H9 (cell line): Measurements from ENCODE around the gene PNPLA2. TPM values are rescaled to one million over a fixed set of nuclear protein-coding genes. Genes with fewer than 3 reads are reported as not detected.

Experiments
- DNase-seq: peaks from one replicate; pipeline ENCODE4 v3.0.0-alpha.2; 2017
- H2AFZ ChIP-seq: one replicate; pipeline ENCODE4 v1.6.1; 2013; ENCODE audit warnings: mild to moderate bottlenecking, low read length, control low read depth, moderate library complexity
- H2AK5ac ChIP-seq: 2 replicates; pipeline ENCODE4 v1.6.1; 2013; ENCODE audit warnings: low read length, control low read depth, mixed read lengths; ENCODE audit not compliant: insufficient read length
- H2BK120ac ChIP-seq: one replicate; pipeline ENCODE4 v1.6.1; 2013; ENCODE audit warnings: low read depth, mild to moderate bottlenecking, low read length, control low read depth, inconsistent platforms; ENCODE audit not compliant: poor library complexity, severe bottlenecking
- H2BK12ac ChIP-seq: 2 replicates; pipeline ENCODE4 v1.6.1; 2013; ENCODE audit warnings: low read length, control low read depth, mixed read lengths, low read depth; ENCODE audit not compliant: insufficient read length
- H2BK15ac ChIP-seq: 2 replicates; pipeline ENCODE4 v1.6.1; 2013; ENCODE audit warnings: low read depth, low read length, control low read depth
- H2BK20ac ChIP-seq: one replicate; pipeline ENCODE4 v1.6.1; 2013; ENCODE audit warnings: low read depth, mild to moderate bottlenecking, low read length, control low read depth, inconsistent platforms; ENCODE audit not compliant: poor library complexity, severe bottlenecking
- H2BK5ac ChIP-seq: 2 replicates; pipeline ENCODE4 v1.6.1; 2013; ENCODE audit warnings: low read length, control low read depth, mixed read lengths; ENCODE audit not compliant: insufficient read length
- H3K14ac ChIP-seq: 2 replicates; pipeline ENCODE4 v1.6.1; 2013; ENCODE audit warnings: low read length, control low read depth; ENCODE audit not compliant: insufficient read depth
- H3K18ac ChIP-seq: 2 replicates; pipeline ENCODE4 v1.6.1; 2013; ENCODE audit warnings: low read depth, mild to moderate bottlenecking, mixed read lengths, low read length, control low read depth; ENCODE audit not compliant: insufficient read length
- H3K23ac ChIP-seq: 2 replicates; pipeline ENCODE4 v1.6.1; 2013; ENCODE audit warnings: low read length, control low read depth, mixed read lengths, low read depth; ENCODE audit not compliant: insufficient read length
- H3K23me2 ChIP-seq: 2 replicates; pipeline ENCODE4 v1.6.1; 2013; ENCODE audit warnings: low read depth, mild to moderate bottlenecking, mixed read lengths, low read length, control low read depth; ENCODE audit not compliant: insufficient read length, poor library complexity, severe bottlenecking
- H3K27ac ChIP-seq: 2 replicates; pipeline ENCODE4 v1.5.1; 2013; ENCODE audit warnings: low read length, control low read depth, mixed read lengths, low read depth; ENCODE audit not compliant: insufficient read length
- H3K27me3 ChIP-seq: 2 replicates; pipeline ENCODE4 v1.6.1; 2013; ENCODE audit warnings: low read length, control low read depth, inconsistent platforms; ENCODE audit not compliant: insufficient read depth
- H3K4ac ChIP-seq: 2 replicates; pipeline ENCODE4 v1.6.1; 2013; ENCODE audit warnings: low read depth, mild to moderate bottlenecking, control low read depth, inconsistent platforms, low read length, moderate library complexity
- H3K4me1 ChIP-seq: 2 replicates; pipeline ENCODE4 v1.6.1; 2013; ENCODE audit warnings: low read length, control low read depth, inconsistent platforms; ENCODE audit not compliant: insufficient read depth
- H3K4me2 ChIP-seq: 2 replicates; pipeline ENCODE4 v1.6.1; 2013; ENCODE audit warnings: low read length, control low read depth, mixed read lengths; ENCODE audit not compliant: insufficient read length, insufficient read depth
- H3K56ac ChIP-seq: 2 replicates; pipeline ENCODE4 v1.6.1; 2013; ENCODE audit warnings: low read depth, mild to moderate bottlenecking, mixed read lengths, low read length, control low read depth; ENCODE audit not compliant: insufficient read length
- H3K79me1 ChIP-seq: 2 replicates; pipeline ENCODE4 v1.6.1; 2013; ENCODE audit warnings: low read depth, mild to moderate bottlenecking, moderate library complexity, low read length, control low read depth, inconsistent platforms; ENCODE audit not compliant: insufficient read depth, poor library complexity, severe bottlenecking
- H3K79me2 ChIP-seq: 2 replicates; pipeline ENCODE4 v1.6.1; 2013; ENCODE audit warnings: low read length, control low read depth, inconsistent platforms; ENCODE audit not compliant: insufficient read depth
- H3K9ac ChIP-seq: 2 replicates; pipeline ENCODE4 v1.6.1; 2013; ENCODE audit warnings: low read length, control low read depth, mixed read lengths; ENCODE audit not compliant: insufficient read length; ENCODE audit errors: extremely low read depth
- H3K9me3 ChIP-seq: one replicate; pipeline ENCODE4 v1.6.1; 2013; ENCODE audit warnings: low read depth, low read length, inconsistent platforms; ENCODE audit not compliant: control insufficient read depth
- H3T11ph ChIP-seq: one replicate; pipeline ENCODE4 v1.6.1; 2013; ENCODE audit warnings: mild to moderate bottlenecking, low read length, control low read depth, inconsistent platforms
- H4K20me1 ChIP-seq: one replicate; pipeline ENCODE4 v1.6.1; 2013; ENCODE audit not compliant: control insufficient read depth, insufficient read length, insufficient read depth
- H4K5ac ChIP-seq: 2 replicates; pipeline ENCODE4 v1.6.1; 2013; ENCODE audit warnings: low read depth, mild to moderate bottlenecking, mixed read lengths, low read length, control low read depth; ENCODE audit not compliant: insufficient read length
- H4K8ac ChIP-seq: replicated peaks from 2 replicates; pipeline ENCODE4 v1.6.1; 2013; ENCODE audit warnings: low read length, control low read depth, mixed read lengths, low read depth; ENCODE audit not compliant: insufficient read length
- H4K91ac ChIP-seq: 2 replicates; pipeline ENCODE4 v1.6.1; 2013; ENCODE audit warnings: low read depth, mild to moderate bottlenecking, moderate library complexity, mixed read lengths, low read length, control low read depth; ENCODE audit not compliant: insufficient read length
- H3K27ac Mint-ChIP-seq, 3 experiments: 2 replicates in 2 of 3; 3 replicates in 1 of 3; pipeline ENCODE4 v1.8.0; 2020 to 2021; ENCODE audit warnings: mixed read lengths in 3 of 3, mild to moderate bottlenecking in 1 of 3, moderate library complexity in 1 of 3
- H3K27me3 Mint-ChIP-seq: 2 replicates; pipeline ENCODE4 v1.8.0; 2021; ENCODE audit warnings: low read depth, mild to moderate bottlenecking, moderate library complexity, mixed read lengths
- H3K36me3 Mint-ChIP-seq, 3 experiments: 2 replicates in 2 of 3; 3 replicates in 1 of 3; pipeline ENCODE4 v1.8.0; 2020 to 2021; ENCODE audit warnings: low read depth in 3 of 3, mixed read lengths in 3 of 3; ENCODE audit not compliant: insufficient read depth in 1 of 3
- H3K4me1 Mint-ChIP-seq, 2 experiments: 2 replicates each; pipeline ENCODE4 v1.8.0; 2020; ENCODE audit warnings: mixed read lengths in 2 of 2
- H3K4me3 Mint-ChIP-seq, 2 experiments: 2 replicates in 1 of 2; 3 replicates in 1 of 2; pipeline ENCODE4 v1.8.0; 2020 to 2021; ENCODE audit warnings: mild to moderate bottlenecking in 2 of 2, mixed read lengths in 2 of 2, moderate library complexity in 1 of 2
- H3K9me3 Mint-ChIP-seq, 2 experiments: 2 replicates in 1 of 2; 3 replicates in 1 of 2; pipeline ENCODE4 v1.8.0; 2020; ENCODE audit warnings: mild to moderate bottlenecking in 2 of 2, mixed read lengths in 2 of 2, moderate library complexity in 1 of 2
- CTCF ChIP-seq: fragments of 200-600 bp; sonication (generic); conservative IDR thresholded peaks from 3 replicates; pipeline ENCODE4 v1.8.0; 2021; ENCODE audit warnings: antibody characterized with exemption, mild to moderate bottlenecking
- WGBS: extraction: QIAGEN DNeasy Blood & Tissue Kit; methylation state at CpG from one replicate; pipeline ENCODE4 v1.1.7; 2013; ENCODE audit warnings: missing lambda C conversion rate, low lambda C conversion rate, mixed read lengths; ENCODE audit not compliant: insufficient read length; ENCODE audit errors: extremely low coverage; 5-methylcytosine and 5-hydroxymethylcytosine counted together
- total RNA-seq: library from RNA; stranded (reverse); gene quantifications from 2 replicates; pipeline ENCODE4 v1.2.1, GENCODE V29; 2021

The PNPLA2 gene
- total RNA-seq, 1 experiment from 2014 or later = 67.3 TPM

- Histone ChIP-seq H3K23ac (no peak overlapping the region), H3K27me3 (no peaks in the 10 kb centered on the region; the same call in 1 of the 2 replicates), H3K4ac (no peak overlapping the region), H3K27ac (no peak overlapping the region), H2BK20ac (no peak overlapping the region), H2BK15ac (0 out of 2 replicates have a peak overlapping the region, but pooled peaks have one; percentile 2), H3T11ph (no peak overlapping the region), H4K8ac (no peak overlapping the region), H4K20me1 (peaks cover 6% of the 10 kb centered on the region), H4K5ac (no peak overlapping the region), H3K79me1 (peaks cover 2% of the 10 kb centered on the region), H2BK5ac (no peak overlapping the region), H3K14ac (peak overlapping the region; percentile 37), H3K9me3 (no peaks in the 10 kb centered on the region), H3K23me2 (peaks cover 15% of the 10 kb centered on the region), H3K56ac (no peak overlapping the region), H2AFZ (no peak overlapping the region), H2BK120ac (no peak overlapping the region), H3K9ac (no peak overlapping the region), H3K18ac (peak overlapping the region; percentile 41), H3K79me2 (no peaks in the 10 kb centered on the region; the same call in 1 of the 2 replicates), H2AK5ac (no peak overlapping the region), H3K4me2 (peak overlapping the region; percentile 75), H4K91ac (no peak overlapping the region), H3K4me1 (peaks cover 2% of the 10 kb centered on the region; the same call in 1 of the 2 replicates), H2BK12ac (peak overlapping the region; percentile 55)
- peak; percentile 94 for DNase-seq
- Mint-ChIP-seq H3K4me1 (peaks cover 17 to 36% of the 10 kb centered on the region in 2 experiments), H3K9me3 (no peaks in the 10 kb centered on the region), H3K27me3 (peaks cover 7% of the 10 kb centered on the region), H3K36me3 (peaks cover 0 to 15% (median 13%) of the 10 kb centered on the region in 3 experiments; a peak in 6 of 7 replicates), H3K4me3 (peak overlapping the region; percentile 60 to 84), H3K27ac (peak overlapping the region; percentile 47 to 96 (median 91); a peak in 6 of 7 replicates)
- WGBS = no CpG with 5 or more reads among the region's 31 CpGs
- TF ChIP-seq CTCF = no peak; the same call in 1 of the 3 replicates
Measured at GRCh38 chr11:844693-845644, 26.3 kb downstream of the PNPLA2 start.
